Omental fat pad (tissue), 4 donors: Measurements from ENCODE around the gene ADGRG1. TPM values are rescaled to one million over a fixed set of nuclear protein-coding genes. Genes with fewer than 3 reads are reported as not detected.

Source experiments
- ATAC-seq: fragments of 150-250 bp; one replicate; pipeline ENCODE4 v1.9.1; 2016; ENCODE audit warnings: mild to moderate bottlenecking, moderate library complexity; ENCODE audit not compliant: low FRiP score
- DNase-seq: peaks from one replicate; pipeline ENCODE4 v3.0.0-alpha.2; 2019; ENCODE audit warnings: low spot score
- total RNA-seq, 4 donors: library from RNA; depleted of rRNA; stranded (reverse); fragments of >200 nt; gene quantifications; one replicate each; pipeline ENCODE4 v1.1.0, GENCODE V29; 2016
- TF ChIP-seq, protein P1 (sequence below), 3 donors: fragments of 450-650 bp; IDR thresholded peaks; one replicate each; pipeline ENCODE4 v1.5.1; 2016 to 2017; ENCODE audit warnings: antibody characterized with exemption in 3 of 3, mild to moderate bottlenecking in 3 of 3, moderate library complexity in 2 of 3

Gene ADGRG1
- total RNA-seq, 4 donors from 2014 or later = 15.3 to 99.1 (median 70.5) TPM

DNA sequence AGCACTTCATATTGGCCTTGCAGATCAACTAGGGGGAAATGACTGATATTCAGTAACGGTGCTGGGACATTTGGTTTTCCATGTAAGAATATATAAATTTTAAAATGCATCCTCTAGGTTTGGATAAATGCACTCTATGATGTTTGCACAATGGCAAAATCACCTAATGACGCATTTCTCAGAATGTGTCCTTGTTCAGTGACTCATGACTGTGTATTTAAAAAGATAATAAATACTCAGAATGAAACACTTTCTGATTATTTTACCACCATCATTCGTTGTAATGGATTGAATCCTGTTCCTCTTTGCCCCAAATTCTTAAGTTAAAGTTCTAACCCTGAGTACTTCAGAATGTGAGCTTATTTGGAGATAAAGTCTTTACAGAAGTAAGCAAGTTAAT, 17.2 kb upstream of the ADGRG1 start:
- DNase-seq (no peak), ATAC-seq (no peak)
- TF ChIP-seq, protein P1, sequence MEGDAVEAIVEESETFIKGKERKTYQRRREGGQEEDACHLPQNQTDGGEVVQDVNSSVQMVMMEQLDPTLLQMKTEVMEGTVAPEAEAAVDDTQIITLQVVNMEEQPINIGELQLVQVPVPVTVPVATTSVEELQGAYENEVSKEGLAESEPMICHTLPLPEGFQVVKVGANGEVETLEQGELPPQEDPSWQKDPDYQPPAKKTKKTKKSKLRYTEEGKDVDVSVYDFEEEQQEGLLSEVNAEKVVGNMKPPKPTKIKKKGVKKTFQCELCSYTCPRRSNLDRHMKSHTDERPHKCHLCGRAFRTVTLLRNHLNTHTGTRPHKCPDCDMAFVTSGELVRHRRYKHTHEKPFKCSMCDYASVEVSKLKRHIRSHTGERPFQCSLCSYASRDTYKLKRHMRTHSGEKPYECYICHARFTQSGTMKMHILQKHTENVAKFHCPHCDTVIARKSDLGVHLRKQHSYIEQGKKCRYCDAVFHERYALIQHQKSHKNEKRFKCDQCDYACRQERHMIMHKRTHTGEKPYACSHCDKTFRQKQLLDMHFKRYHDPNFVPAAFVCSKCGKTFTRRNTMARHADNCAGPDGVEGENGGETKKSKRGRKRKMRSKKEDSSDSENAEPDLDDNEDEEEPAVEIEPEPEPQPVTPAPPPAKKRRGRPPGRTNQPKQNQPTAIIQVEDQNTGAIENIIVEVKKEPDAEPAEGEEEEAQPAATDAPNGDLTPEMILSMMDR (IDR thresholded peaks at IDR 0.05) = no peak

DNA sequence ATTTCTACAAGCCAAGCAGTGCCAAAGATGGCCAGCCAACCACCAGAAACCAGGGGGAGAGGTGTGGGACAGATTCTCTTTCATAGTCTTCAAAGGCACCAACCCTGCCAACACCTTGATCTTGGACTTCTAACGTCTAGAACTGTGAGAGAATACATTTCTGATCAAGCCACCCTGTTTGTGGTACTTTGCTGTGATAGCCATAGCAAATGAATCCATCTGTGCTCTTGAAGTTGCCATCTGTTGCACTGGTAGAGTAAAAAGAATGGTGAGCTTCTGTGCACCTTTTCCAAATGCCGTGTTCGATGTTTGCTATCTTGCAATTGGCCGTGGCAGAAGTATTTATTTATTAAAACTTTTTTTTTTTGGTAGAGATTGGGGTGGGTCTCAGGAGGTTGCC, 16.7 kb upstream of the ADGRG1 start:
- TF ChIP-seq, protein P1 (IDR thresholded peaks at IDR 0.05) = no peak
- DNase-seq = no peak
- no peak for ATAC-seq

DNA sequence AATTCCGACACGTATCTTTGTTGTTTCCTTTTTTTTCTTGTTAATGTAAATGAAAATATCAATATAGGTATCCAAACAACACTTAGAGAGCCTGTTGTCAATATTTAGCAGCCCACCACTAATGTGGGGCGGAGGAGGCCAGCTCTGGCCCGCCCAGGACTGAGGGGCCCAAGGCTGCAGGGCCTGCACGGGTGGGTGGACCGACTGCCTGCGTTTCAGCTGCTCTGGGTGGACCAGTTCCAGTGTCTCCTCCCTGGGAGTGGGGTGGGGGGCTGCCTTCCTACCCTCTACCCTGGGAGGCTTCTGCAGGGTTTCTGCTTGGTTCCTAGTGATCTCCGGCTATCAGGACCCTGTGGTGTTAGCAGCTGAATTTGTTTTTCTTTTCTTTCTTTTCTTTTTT, 15.9 kb upstream of the ADGRG1 start:
- DNase-seq (no peak), ATAC-seq (no peak)
- TF ChIP-seq, protein P1 (IDR thresholded peaks at IDR 0.05) = no peak

DNA sequence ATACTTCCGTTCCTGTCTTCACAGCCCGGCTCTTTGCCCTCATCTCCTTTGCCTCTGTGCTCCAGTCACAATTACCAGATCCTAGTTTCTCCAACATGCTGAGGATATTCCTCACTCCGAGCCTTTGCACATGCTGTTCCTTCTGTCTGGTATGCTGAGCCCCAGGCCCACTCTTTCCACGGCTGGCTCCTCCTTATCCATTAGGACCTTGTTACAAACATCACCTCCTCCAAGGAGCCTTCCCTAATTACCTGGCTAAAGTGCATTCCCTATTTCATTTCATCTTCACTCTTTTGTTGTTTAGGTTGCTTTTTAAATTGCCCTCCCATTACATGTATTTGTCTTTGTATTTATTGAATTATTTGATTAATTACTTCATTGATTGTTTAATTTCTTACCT, 14.9 kb upstream of the ADGRG1 start:
- ATAC-seq (no peak), DNase-seq (no peak)
- TF ChIP-seq, protein P1 (IDR thresholded peaks at IDR 0.05) = no peak

DNA sequence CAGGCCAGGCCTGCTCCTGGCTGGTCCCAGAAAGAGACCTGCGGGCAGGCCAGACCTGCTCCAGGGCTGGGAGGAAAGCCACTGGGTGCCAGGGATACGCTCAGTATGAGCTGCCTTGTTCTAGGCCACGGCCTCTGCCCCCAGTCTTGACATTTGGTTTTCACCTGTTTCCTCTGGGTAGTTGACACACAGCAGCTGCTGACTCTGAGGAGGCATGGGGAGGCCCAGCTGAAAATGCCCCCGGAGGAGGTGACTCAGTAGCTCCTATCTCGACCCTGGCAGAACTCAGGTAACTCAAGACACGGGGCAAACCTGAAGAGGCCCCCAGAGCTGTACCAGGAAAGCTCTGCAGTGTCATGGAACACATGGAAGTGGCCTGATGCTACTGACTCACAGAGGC, 13.9 kb upstream of the ADGRG1 start:
- ATAC-seq (no peak), DNase-seq (no peak)
- TF ChIP-seq, protein P1 (IDR thresholded peaks at IDR 0.05) = no peak

DNA sequence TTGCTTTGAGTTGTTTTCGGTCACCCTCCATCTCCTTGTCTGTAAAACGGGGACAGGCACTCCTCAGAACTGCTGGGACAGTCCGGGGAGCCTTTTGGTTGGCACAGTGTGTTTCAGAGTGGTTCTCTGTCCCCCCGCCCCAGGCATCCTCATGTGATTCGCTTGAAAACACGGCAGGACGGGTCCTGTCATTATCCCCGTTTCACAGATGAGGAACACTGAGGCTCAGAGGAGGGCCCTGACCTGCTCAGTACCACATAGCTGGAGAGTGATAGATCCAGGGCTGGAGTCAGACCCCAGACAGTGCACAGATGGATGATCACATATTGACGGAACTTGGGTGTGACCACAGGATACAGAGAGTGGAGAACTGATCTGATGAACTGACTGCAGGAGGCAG, 13.5 kb upstream of the ADGRG1 start:
- ATAC-seq = no peak
- TF ChIP-seq, protein P1 (IDR thresholded peaks at IDR 0.05) = no peak
- DNase-seq = no peak

DNA sequence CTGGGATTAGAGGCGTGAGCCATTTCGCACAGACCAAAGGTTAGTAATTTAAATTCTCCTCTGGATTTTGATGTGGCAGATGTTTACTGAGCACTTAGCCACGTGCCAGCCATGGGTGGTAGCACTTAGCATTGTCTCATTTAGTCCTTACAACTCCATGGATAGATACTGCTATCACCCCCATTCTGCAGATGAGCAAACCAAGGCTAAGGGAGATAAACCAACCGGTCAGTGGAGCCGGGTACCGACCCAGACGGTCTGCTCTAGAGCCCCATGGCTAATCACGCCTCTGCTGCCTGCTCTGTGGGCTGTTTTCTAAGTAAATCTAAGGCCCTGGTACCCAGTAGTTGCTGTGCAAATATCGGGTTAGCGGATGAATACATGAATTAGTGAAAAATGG, 12.6 kb upstream of the ADGRG1 start:
- no peak for ATAC-seq
- DNase-seq = no peak

More for the DNA sequence above, 12.6 kb upstream of the ADGRG1 start:
- TF ChIP-seq, protein P1 (IDR thresholded peaks at IDR 0.05) = no peak
